Superior temporal gyrus (tissue), 1 donor: ENCODE results near the gene RPL19.
"Not testable (repeated sequence)": the region's sequence is repeated elsewhere in the genome, so short reads cannot be mapped to it uniquely, and the experiment has no call there.

ENCODE experiments used
- DNase-seq: peaks from one replicate; pipeline ENCODE4 v3.0.0-alpha.2; 2016; ENCODE audit errors: extremely low spot score

RPL19 gene

DNA sequence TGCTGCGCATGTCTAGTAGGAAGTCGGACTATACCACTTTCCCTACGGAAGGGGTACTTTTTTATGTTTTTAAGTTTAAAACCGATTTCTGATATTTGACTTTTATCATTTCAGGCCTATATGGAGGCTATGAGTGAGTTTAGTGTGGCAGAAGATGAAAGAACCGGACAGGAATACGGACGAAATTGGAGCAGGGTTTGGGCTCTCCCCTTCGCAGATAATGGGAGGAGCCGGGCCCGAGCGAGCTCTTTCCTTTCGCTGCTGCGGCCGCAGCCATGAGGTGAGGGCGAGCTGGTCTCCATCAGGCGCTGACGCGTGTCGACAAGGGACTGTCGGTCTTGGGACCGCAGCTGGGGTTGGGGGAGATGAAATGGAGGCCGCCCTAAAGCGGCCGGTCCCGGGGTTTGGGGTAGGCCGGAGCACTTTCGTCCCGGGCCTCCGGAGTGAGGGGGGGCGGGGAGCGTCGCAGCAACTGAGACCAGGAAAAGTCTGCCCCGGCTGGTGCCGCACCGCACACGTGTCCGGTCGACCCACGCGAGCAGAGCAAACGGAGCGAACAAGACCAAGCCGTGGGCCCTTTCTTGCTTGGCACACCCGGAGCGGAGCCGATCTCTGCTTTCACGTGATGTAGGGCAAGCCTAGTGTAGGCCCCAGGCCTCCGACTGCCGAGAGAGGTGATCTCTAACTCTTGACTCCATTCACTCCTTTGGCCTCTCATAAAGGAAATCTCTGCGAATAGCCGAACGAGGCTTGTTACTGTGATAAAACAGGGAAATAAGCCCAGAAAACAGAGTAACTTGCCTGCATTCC, at the start of gene RPL19:
TSS of gene RPL19 (plus strand) at position 214 of the 810 bp plus-strand sequence. CDS start at position 276, 62 bp downstream.
- peak; percentile 97 for DNase-seq

- no peak for DNase-seq
These were observed 49.3 kb upstream of the RPL19 start for GRCh38 chr17:39150795-39151149.

DNA sequence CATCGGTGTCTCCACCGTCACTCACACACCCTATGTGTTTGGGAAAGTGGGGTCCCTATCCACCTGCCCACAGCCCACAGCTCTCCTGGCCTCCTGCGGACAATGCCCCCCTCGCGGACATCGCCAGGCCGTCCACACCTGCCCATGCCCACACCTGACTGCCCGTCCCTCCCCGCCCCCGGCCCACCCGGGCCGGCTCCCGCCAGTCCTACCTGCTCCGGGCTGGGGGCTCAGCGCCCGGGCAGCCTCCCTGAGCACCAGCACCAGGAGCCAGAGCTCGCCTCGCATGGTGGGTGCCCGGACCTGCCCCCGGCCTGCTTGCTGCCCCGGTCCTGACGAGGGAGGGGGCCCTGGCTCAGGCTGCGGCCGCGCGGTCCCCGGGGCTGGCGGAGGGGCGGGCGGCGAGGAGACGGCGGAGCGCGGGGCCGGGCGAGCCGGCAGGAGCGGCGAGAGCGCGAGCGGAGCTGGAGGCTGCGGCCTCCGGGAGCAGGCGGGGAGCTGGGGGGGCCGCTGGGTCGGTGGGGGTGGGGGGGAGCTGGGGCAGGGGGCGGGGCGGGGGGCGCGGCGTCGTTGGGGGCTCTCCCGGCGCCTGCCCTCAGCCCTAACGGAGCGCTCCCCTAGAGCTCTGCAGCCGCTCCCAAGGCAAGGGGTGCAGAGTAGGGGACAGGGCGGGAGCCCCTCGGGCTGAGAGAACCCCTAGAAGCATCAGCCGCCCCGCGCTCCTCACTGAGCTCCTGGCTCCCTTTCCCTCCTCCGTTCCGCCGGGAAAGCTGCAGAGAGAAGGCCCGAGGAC, 48.7 kb upstream of the RPL19 start, which contains the start of gene PLXDC1:
TSS of gene PLXDC1 (minus strand) at position 488 of the 793 bp plus-strand sequence. CDS start at position 288, 200 bp downstream.
- no peak for DNase-seq

DNA sequence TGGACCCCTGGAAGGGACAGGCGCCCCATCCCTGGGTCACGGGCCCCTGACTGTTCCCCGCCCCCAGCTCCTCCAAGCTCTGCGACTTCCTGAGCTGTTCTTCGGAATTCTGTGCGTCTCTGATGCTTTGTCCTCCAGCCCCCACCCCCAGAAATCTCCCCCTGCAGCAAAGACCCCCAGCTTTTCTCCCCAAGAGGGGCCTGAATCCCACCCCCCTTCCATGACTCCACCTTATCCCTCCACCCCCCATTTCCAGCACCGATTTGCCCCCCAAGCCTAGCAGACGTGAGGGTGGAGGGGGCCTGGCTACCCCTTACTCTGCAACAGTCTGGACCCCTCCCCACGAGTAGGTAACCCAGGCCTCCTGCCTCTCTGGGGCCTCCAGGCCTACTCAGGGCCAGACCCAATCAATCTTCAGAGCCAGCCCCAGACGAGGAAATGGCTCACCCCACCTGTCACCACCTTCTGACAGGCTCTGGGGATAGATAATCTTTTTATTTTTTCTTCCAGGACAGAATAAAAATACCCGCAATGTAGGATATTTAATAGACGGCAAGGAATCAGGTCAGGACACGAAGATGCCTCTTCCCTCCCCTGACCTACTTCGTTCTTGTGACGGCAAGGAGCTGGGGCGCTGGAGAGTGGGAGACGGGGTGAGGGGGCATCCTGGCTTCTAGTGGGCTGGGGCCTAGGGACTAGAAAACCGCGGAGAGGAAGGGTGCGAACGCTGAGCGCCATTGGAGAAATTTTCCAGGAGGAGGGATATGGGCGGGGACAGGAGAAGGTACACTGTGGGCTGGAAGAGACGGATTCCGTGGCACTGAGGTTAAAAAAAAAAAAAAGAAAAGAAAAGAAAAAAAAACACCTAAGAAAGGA, 47.9 kb upstream of the RPL19 start:
- DNase-seq: no peak

GRCh38 chr17:39153599-39154051, 46.5 kb upstream of the RPL19 start:
- DNase-seq: peak; percentile 98

GRCh38 chr17:39155654-39156053, 44.4 kb upstream of the RPL19 start:
- DNase-seq: no peak

GRCh38 chr17:39156491-39156890, 43.6 kb upstream of the RPL19 start:
- no peak for DNase-seq

GRCh38 chr17:39158623-39159022, 41.5 kb upstream of the RPL19 start:
- DNase-seq: no peak

- no peak for DNase-seq
These were observed 38.1 kb upstream of the RPL19 start for GRCh38 chr17:39161962-39162361.

DNA sequence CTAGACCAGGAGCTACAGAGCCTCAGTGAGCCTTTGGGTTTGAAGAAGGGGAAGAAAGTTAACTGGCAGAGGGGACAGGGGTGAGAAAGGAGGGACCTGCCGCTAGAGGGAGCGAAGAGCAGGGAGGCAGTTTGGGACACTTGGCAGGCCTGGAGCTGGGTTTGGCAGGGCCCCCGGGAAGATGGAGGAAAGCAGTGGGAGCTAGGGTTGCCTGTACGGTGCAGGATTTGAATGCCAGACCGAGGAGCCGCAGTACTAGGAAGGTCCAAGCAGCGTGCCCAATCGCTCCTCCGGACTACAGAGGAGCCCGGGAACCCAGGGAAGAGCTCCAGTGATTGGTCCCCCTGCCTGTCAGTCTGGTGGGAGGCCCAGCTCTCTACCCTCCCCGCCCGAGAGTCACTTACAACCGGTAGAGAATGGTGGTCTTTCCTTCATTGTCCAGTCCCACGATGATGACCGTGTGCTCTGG, 35.4 kb upstream of the RPL19 start:
- peak; percentile 70 for DNase-seq

GRCh38 chr17:39165178-39165840, 34.8 kb upstream of the RPL19 start:
- DNase-seq: no peak

- DNase-seq: no peak
These were observed 34.2 kb upstream of the RPL19 start, which contains the start of gene ARL5C for GRCh38 chr17:39165841-39166349. Gene ARL5C, minus strand, starts transcription at chr17:39166161. Its CDS starts 401 bp downstream, at chr17:39165760.

GRCh38 chr17:39166437-39167335, 33.4 kb upstream of the RPL19 start:
- DNase-seq: no peak

DNA sequence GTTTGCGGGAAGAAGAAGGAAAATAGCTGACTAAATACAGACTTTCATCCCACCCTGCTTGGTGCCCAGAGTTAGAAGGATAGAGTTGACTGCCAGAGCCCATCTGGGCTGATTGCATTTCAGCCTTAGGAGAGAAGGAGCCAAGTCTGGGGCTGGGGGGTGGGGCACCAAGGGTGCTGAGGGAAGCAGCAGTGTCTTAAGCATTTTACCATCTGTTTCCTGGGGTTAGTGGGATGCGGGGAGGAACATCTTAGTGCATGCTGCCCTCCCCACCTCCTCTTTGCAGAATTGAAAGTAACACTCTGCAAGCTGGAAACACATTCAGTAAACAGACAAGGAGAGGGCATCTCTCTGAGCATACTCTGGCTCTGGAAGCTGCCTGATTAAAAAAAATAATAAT, 32.6 kb upstream of the RPL19 start:
- DNase-seq: no peak

DNA sequence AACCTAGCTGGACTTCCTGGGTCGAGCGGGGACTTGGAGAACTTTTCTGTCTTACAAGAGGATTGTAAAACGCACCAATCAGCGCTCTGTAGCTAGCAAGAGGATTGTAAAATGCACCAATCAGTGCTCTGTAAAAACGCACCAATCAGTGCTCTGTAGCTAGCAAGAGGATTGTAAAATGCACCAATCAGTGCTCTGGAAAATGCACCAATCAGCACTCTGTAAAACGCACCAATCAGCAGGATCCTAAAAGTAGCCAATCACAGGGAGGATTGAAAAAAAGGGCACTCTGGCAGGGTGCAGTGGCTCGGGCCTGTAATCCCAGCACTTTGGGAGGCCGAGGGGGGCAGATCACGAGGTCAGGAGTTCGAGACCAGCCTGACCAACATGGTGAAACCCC, 31.6 kb upstream of the RPL19 start:
- DNase-seq: not testable (repeated sequence)

GRCh38 chr17:39169101-39169500, 31.0 kb upstream of the RPL19 start:
- no peak for DNase-seq

DNA sequence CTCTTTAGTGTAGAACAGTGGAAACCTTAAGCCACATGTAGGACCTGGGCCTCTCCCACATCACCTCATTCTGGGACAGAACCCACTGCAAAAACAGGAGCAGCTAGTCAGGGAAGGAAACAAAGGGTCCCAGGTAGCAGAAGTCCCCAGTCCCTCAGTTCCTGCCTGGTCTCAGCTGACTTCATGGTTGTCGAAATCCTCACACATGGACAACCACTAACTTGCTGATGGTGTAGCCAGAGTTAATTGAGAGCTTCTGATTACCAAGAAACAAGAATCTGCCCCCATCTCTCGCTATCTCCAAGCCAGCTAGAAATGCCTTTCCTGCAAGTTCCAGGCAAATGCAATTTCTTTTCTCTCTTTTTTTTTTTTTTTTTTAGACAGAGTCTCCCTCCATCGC, 30.6 kb upstream of the RPL19 start:
- no peak for DNase-seq

- DNase-seq: no peak
These were observed 30.0 kb upstream of the RPL19 start for GRCh38 chr17:39170109-39170508.

- DNase-seq: no peak
These were observed 29.5 kb upstream of the RPL19 start for GRCh38 chr17:39170558-39170957.

DNA sequence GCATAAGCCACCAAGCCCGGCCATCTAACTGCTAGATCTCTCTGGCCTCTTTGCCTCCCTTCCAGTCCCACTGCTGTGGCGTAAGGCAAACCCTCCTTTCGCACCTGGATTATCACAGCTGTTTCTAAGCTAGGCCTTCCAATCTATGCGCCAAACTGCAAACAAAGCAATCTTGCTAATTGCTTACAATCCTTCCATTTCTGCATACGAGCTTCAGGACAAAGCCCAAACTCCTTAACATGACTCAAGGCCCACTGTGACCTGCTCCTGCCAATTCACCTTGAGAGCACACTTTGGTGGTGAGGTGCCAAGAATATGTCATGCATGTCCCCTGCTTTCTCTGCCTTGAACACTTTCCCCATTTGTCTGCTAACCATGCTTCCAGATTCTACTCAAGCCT, 28.1 kb upstream of the RPL19 start:
- no peak for DNase-seq
